ENCODE measurements around the gene LILRB2. TPM values are rescaled to one million over a fixed set of nuclear protein-coding genes. Genes with fewer than 3 reads are reported as not detected.
"Not testable (repeated sequence)": the region's sequence is repeated elsewhere in the genome, so short reads cannot be mapped to it uniquely, and the experiment has no call there.

The LILRB2 gene
- total and polyA plus RNA-seq, 9 of the 15 experiments (the other 6 are each of a cell fraction or from before 2014, with no cell fraction given): not detected

DNA sequence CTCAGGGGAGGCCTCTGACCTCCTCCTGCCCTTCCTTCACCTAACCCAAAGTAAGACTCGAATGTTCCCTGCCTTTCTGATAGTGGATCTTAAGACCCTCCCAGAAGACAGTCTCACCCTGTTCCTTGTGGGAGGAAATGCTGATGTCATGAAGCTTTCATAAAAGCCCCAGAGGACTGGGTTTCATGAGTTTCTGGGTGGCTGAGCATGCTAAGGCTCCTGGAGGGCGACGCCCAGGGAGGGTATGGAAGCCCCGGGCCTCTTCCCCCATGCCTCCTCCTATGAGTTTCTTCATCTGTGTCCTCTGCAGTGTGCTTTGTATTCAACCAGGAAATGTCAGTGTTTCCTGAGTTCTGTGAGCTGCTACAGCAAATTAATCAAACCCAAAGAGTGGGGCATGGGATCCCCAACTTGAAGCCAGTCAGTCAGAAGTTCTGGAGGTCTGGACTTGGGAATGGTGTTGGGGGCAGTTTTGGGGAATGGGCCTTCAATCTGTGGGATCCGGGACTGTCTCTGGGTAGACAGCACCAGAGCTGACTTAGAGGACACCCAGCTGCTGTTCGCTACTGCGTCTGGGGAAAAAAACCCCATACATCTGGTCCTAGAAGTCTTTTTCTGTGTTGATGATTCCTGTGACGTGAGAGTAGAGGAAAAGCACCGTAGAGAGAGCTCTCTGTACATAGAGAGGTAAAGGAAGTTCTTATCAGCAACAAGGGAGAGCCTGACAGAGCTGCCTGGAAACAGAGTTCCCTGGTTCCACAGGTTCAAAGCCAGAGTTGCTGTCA lies 2.0 kb upstream of the LILRB2 start:
- Histone ChIP-seq H3K4me2 (ENCODE audit: insufficient read depth, low read length) (no peak overlapping the region), H3K4me3 (no peak overlapping the region), H3K27ac (ENCODE audit: extremely low read depth, low read depth, low read length) (no peak overlapping the region), H3K9ac (ENCODE audit: insufficient read depth in 1 of 2, low read depth in 2 of 2, low read length in 2 of 2) (no peak overlapping the region), H3K4me1 (replicated peaks in 1 of 2; ENCODE audit: control insufficient read depth in 2 of 2, insufficient read depth in 2 of 2, low read length in 2 of 2) (no peaks in the 10 kb centered on the region), H2AFZ (ENCODE audit: low read depth, low read length) (no peak overlapping the region), H3K9me3 (replicated peaks; ENCODE audit: control insufficient read depth, insufficient read depth, low read depth, low read length) (no peaks in the 10 kb centered on the region), H3K9me1 (ENCODE audit: control insufficient read depth, insufficient read depth, low read length) (no peaks in the 10 kb centered on the region), H3K36me3 (ENCODE audit: control insufficient read depth, insufficient read depth, low read length) (no peaks in the 10 kb centered on the region), H4K20me1 (replicated peaks; ENCODE audit: control insufficient read depth, insufficient read depth, low read length) (no peaks in the 10 kb centered on the region), H3K79me2 (ENCODE audit: control insufficient read depth, insufficient read depth, low read length) (no peaks in the 10 kb centered on the region), H3K27me3 (ENCODE audit: control insufficient read depth in 2 of 2, insufficient read depth in 2 of 2, low read length in 2 of 2) (peaks cover 12 to 51% of the 10 kb centered on the region in 2 experiments)
- ChIA-PET POLR2A (interaction anchor here (0.6 kb wide), 1 partner anchor 26 kb away, joined by 3 read pairs; the partner anchor contains the start of gene LILRB5), CTCF (ENCODE audit: low intra/inter-chr PET ratio) (no interaction called here)
- BruUV-seq (replicated peaks): no TSS peak
- WGBS (ENCODE audit: insufficient coverage, low coverage, missing lambda C conversion rate): 2% methylated on average over 9 of the region's 9 CpGs
- FAIRE-seq: no peak
- TF ChIP-seq BRD4 (IDR thresholded peaks at IDR 0.05) (no peak), ZNF140 (CRISPR knock-in tag; IDR thresholded peaks at IDR 0.05) (no peak), GTF2F1 (IDR thresholded peaks at IDR 0.05; ENCODE audit: low read depth, low read length) (no peak), STAT5A (IDR thresholded peaks at IDR 0.05; ENCODE audit: borderline replicate concordance, low read length) (no peak), ZNF134 (CRISPR knock-in tag; conservative IDR thresholded peaks at IDR 0.05) (no peak), ZNF57 (CRISPR knock-in tag; IDR thresholded peaks at IDR 0.05) (no peak), SMARCE1 (IDR thresholded peaks at IDR 0.05) (no peak), SMAD3 (CRISPR knock-in tag; conservative IDR thresholded peaks at IDR 0.05) (no peak), FOXP1 (CRISPR knock-in tag; IDR thresholded peaks at IDR 0.05) (no peak), FOSL1 (tag; conservative IDR thresholded peaks at IDR 0.05) (no peak), ATF7 (IDR thresholded peaks at IDR 0.05) (no peak), GABPB1 (CRISPR knock-in tag; IDR thresholded peaks at IDR 0.05) (no peak), ZNF444 (CRISPR knock-in tag; IDR thresholded peaks at IDR 0.05) (no peak), JUN (IDR thresholded peaks at IDR 0.05; ENCODE audit: borderline replicate concordance, low read depth, low read length) (no peak), JUN (CRISPR knock-in tag; IDR thresholded peaks at IDR 0.05; ENCODE audit: borderline replicate concordance) (no peak), ZNF324 (CRISPR knock-in tag; IDR thresholded peaks at IDR 0.05) (no peak)
- TF ChIP-seq, protein P1, sequence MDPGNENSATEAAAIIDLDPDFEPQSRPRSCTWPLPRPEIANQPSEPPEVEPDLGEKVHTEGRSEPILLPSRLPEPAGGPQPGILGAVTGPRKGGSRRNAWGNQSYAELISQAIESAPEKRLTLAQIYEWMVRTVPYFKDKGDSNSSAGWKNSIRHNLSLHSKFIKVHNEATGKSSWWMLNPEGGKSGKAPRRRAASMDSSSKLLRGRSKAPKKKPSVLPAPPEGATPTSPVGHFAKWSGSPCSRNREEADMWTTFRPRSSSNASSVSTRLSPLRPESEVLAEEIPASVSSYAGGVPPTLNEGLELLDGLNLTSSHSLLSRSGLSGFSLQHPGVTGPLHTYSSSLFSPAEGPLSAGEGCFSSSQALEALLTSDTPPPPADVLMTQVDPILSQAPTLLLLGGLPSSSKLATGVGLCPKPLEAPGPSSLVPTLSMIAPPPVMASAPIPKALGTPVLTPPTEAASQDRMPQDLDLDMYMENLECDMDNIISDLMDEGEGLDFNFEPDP (CRISPR knock-in tag; IDR thresholded peaks at IDR 0.05): no peak
- TF ChIP-seq, protein P2, sequence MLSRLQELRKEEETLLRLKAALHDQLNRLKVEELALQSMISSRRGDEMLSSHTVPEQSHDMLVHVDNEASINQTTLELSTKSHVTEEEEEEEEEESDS (CRISPR knock-in tag; IDR thresholded peaks at IDR 0.05): no peak
- ATAC-seq: no peak
- no peak for DNase-seq (ENCODE audit: extremely low read depth in 1 of 4, low spot score in 3 of 4)
- in situ Hi-C loops (cut with MboI): loop anchor here (5.0 kb wide), 1 partner anchor 349 kb away; the partner anchor contains the start of gene LILRB1
- intact Hi-C loops (cut with micrococcal nuclease): no loop called here

GRCh38 chr19:54281729-54282075 lies 792 bp upstream of the LILRB2 start:
- in situ Hi-C loops (cut with MboI): loop anchor here (5.0 kb wide), 1 partner anchor 351 kb away; the partner anchor contains the start of gene LILRB1

More at GRCh38 chr19:54281729-54282075, 792 bp upstream of the LILRB2 start:
- FAIRE-seq; H3K4me3 ChIP-seq; ATAC-seq; intact Hi-C loops (cut with micrococcal nuclease); H3K9me3 ChIP-seq (replicated peaks; ENCODE audit: control insufficient read depth, insufficient read depth, low read depth, low read length); BruUV-seq (replicated peaks); H3K9ac ChIP-seq (ENCODE audit: insufficient read depth in 1 of 2, low read depth in 2 of 2, low read length in 2 of 2); H2AFZ ChIP-seq (ENCODE audit: low read depth, low read length); POLR2A ChIA-PET; H3K4me2 ChIP-seq (ENCODE audit: insufficient read depth, low read length); CTCF ChIA-PET (ENCODE audit: low intra/inter-chr PET ratio); H4K20me1 ChIP-seq (replicated peaks; ENCODE audit: control insufficient read depth, insufficient read depth, low read length); H3K36me3 ChIP-seq (ENCODE audit: control insufficient read depth, insufficient read depth, low read length); DNase-seq (ENCODE audit: extremely low read depth in 1 of 4, low spot score in 3 of 4); H3K79me2 ChIP-seq (ENCODE audit: control insufficient read depth, insufficient read depth, low read length); H3K4me1 ChIP-seq (replicated peaks in 1 of 2; ENCODE audit: control insufficient read depth in 2 of 2, insufficient read depth in 2 of 2, low read length in 2 of 2); H3K9me1 ChIP-seq (ENCODE audit: control insufficient read depth, insufficient read depth, low read length); H3K27ac ChIP-seq (ENCODE audit: extremely low read depth, low read depth, low read length): not testable (repeated sequence)
- peaks cover 8 to 51% of the 10 kb centered on the region in 2 experiments for H3K27me3 ChIP-seq (ENCODE audit: control insufficient read depth in 2 of 2, insufficient read depth in 2 of 2, low read length in 2 of 2)
- WGBS (ENCODE audit: insufficient coverage, low coverage, missing lambda C conversion rate): 0% methylated on average over 4 of the region's 5 CpGs
